Activated CD8-positive, alpha-beta T cell treated with anti-CD3 and anti-CD28 coated beads for 36 hours (primary cell): Measurements from ENCODE around the gene DOC2A. TPM values are rescaled to one million over a fixed set of nuclear protein-coding genes. Genes with fewer than 3 reads are reported as not detected.
A peak's percentile ranks its signal among the peaks of the same experiment; 100 is the strongest.

Experiments used
- ATAC-seq: fragments of 200-7000 bp; cut with Tn5 transposase; one replicate; pipeline ENCODE4 v1.10.0; 2021; ENCODE audit warnings: mild to moderate bottlenecking, moderate library complexity
- CTCF ChIA-PET: fragments of 350-600 bp; sonication (Branson Sonifier 250); formaldehyde crosslinking; loops from one replicate; lab custom pipeline; 2021; ENCODE audit warnings: antibody characterized with exemption; lab: Charles Lee
- POLR2A ChIA-PET: fragments of 350-600 bp; sonication (Branson Sonifier 250); formaldehyde crosslinking; loops from one replicate; lab custom pipeline; 2021; ENCODE audit warnings: antibody characterized with exemption; lab: Charles Lee
- DNase-seq: peaks from one replicate; pipeline ENCODE4 v3.0.0-alpha.2; 2020
- H3K27ac Mint-ChIP-seq: one replicate; pipeline ENCODE4 v1.8.0; 2021; ENCODE audit warnings: mild to moderate bottlenecking, mixed read lengths
- H3K27me3 Mint-ChIP-seq: one replicate; pipeline ENCODE4 v1.8.0; 2021; ENCODE audit warnings: mixed read lengths
- H3K36me3 Mint-ChIP-seq: one replicate; pipeline ENCODE4 v1.8.0; 2021; ENCODE audit warnings: low read depth, mixed read lengths
- H3K4me1 Mint-ChIP-seq: one replicate; pipeline ENCODE4 v1.8.0; 2021; ENCODE audit warnings: low read depth, mixed read lengths
- H3K4me3 Mint-ChIP-seq: one replicate; pipeline ENCODE4 v1.8.0; 2021; ENCODE audit warnings: mild to moderate bottlenecking, moderate library complexity, mixed read lengths
- H3K9me3 Mint-ChIP-seq: one replicate; pipeline ENCODE4 v1.8.0; 2021; ENCODE audit warnings: mixed read lengths
- intact Hi-C: fragments of 100-400 bp; cut with micrococcal nuclease; formaldehyde crosslinking; loops from one replicate; pipeline ENCODE4 v1.10.0; 2022
- total RNA-seq, 2 experiments: library from RNA; stranded (reverse); gene quantifications; one replicate each; pipeline ENCODE4 v1.2.3, GENCODE V29; 2021
- TF ChIP-seq, protein P1 (sequence below): fragments of 200-600 bp; IDR thresholded peaks from one replicate; pipeline ENCODE4 v1.8.0; 2022; ENCODE audit warnings: antibody characterized with exemption, mild to moderate bottlenecking

The DOC2A gene
- total RNA-seq, 2 experiments from 2014 or later: 0.68 to 1.8 TPM

DNA sequence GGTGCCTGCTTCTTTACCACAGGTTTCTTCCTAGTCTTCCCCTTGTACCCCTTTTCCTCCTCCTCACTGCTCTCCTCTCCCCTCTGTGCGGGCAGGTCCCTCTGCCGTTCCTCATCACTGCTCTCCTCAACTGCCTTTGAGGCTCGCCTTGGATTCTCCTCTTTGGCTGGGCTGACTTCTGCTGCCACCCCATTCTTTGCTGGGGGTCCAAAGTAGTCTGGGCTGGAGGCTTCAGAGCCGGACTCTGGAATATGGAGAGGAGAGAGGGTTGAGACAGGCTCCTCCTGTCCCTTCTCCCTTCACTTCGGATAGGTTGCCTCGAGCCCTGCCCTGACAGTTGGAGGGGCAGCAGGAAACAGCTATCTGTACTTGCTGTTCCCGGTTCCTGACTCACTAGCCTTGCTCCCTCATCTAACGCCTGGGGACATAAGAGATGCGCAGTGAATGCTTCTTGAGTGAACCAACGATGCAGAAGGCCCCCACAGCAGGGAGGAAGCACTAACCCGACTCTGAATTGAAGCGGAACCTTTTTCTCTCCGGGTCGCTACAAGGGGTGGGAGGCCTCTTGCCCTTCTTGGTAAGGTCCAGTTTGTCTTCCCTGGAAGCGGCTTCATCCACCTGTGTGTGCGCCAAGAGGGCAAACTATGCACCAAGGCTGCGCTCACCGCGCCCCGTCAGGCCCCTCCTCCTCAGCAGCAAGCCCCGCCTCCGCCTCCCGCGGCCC is 16.1 kb downstream of the DOC2A start:
- TF ChIP-seq, protein P1, sequence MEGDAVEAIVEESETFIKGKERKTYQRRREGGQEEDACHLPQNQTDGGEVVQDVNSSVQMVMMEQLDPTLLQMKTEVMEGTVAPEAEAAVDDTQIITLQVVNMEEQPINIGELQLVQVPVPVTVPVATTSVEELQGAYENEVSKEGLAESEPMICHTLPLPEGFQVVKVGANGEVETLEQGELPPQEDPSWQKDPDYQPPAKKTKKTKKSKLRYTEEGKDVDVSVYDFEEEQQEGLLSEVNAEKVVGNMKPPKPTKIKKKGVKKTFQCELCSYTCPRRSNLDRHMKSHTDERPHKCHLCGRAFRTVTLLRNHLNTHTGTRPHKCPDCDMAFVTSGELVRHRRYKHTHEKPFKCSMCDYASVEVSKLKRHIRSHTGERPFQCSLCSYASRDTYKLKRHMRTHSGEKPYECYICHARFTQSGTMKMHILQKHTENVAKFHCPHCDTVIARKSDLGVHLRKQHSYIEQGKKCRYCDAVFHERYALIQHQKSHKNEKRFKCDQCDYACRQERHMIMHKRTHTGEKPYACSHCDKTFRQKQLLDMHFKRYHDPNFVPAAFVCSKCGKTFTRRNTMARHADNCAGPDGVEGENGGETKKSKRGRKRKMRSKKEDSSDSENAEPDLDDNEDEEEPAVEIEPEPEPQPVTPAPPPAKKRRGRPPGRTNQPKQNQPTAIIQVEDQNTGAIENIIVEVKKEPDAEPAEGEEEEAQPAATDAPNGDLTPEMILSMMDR: no peak
- no peaks in the 10 kb centered on the region for H3K9me3 Mint-ChIP-seq
- H3K4me3 Mint-ChIP-seq: peak overlapping the region; percentile 96
- ChIA-PET CTCF (interaction anchor here (1.0 to 3.2 kb wide), 5 partner anchors 11 to 178 kb away, joined by 3 to 14 read pairs (median 6); partner anchors contain the start of gene PAGR1), POLR2A (interaction anchor here (0.7 to 7.7 kb wide), 15 partner anchors 9 to 187 kb away, joined by 3 to 74 read pairs (median 6); partner anchors contain the start of genes ALDOA, ASPHD1, DOC2A and MAZ)
- peaks cover 29% of the 10 kb centered on the region for H3K4me1 Mint-ChIP-seq
- ATAC-seq (peak; percentile 49), DNase-seq (peak; percentile 76)
- peaks cover 30% of the 10 kb centered on the region for H3K36me3 Mint-ChIP-seq
- H3K27me3 Mint-ChIP-seq: no peaks in the 10 kb centered on the region
- intact Hi-C loops: no loop called here
- H3K27ac Mint-ChIP-seq: peak overlapping the region; percentile 99

DNA sequence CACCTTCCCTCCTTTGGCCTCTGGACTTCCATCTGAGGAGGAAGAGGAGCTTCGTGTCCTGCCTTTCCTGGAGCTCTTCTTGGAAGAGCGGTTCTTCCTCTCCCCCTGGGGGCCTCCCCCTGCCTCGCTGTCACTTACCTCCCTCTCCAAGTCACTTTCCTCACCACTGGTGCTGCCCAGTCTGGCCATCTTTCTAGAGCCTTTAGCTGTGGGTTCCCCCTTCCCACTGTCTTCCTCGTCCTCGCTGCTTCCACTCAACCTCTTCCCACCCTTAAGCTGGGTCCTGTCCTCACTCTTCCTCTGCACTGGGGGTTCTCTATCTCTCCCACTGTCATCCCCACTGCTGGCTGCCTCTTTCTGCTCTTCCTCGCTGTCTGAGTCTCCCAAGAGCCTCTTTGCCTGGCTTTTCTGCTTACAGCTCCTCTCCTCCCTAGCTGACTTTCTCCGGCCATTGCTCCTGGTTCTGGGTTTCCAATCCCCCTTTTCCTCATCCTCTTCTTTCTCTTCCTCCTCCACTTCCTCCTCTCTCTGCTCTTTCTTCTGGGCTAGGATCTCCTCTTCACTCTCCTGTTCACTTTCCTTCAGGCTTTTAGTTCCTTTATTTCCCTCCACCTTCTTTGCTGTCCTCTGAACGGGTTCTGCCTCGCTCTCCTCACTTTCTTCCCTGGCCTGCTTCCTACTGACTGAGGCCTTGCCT is 16.8 kb downstream of the DOC2A start:
- Mint-ChIP-seq H3K27me3 (no peaks in the 10 kb centered on the region), H3K36me3 (peaks cover 30% of the 10 kb centered on the region), H3K4me3 (peak overlapping the region; percentile 96), H3K9me3 (no peaks in the 10 kb centered on the region), H3K4me1 (peaks cover 26% of the 10 kb centered on the region), H3K27ac (peak overlapping the region; percentile 99)
- DNase-seq (no peak), ATAC-seq (no peak)
- ChIA-PET CTCF (interaction anchor here (1.5 to 1.7 kb wide), 2 partner anchors 33 to 39 kb away, joined by 5 to 7 read pairs; no protein-coding TSS in a partner anchor), POLR2A (interaction anchor here (0.8 to 7.7 kb wide), 6 partner anchors 8 to 69 kb away, joined by 3 to 74 read pairs (median 10); partner anchors contain the start of genes TAOK2 and TMEM219)
- intact Hi-C loops: no loop called here
- TF ChIP-seq, protein P1: no peak

DNA sequence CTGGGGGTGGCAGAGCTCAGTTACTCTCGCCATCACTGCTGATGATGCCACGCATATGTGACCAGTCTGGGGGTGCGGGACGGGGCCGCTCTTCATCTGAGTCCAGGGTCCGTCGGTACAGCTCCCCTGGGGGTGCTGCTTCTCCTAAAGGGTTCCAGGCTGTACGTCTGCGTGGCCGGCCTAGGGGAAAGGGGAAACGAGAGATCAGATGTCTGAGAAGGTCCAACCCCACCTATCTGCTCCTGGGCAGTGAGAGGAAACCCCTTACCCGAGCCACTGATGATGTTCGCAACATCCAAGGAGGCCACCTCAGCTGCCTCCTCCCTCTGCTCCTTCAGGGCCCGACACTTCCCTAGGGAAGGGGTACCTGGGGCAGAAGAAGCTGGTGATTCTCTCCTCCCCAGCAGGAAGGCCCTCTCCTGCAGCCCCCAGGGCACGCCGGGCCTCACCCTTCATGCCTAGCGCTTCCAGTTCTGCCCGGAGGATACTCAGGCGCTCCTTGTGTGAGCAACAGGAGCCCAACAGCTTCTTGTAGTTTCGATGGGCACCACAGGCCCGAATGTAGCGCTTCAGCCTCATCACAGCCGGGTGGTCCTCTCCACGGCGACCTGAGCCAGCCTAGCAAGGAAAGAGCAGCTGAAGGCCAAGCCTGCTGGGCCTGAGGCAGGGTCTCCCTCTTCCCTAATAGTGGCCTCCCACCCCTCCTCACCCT is 17.5 kb downstream of the DOC2A start:
- POLR2A ChIA-PET: interaction anchor here (0.6 to 7.7 kb wide), 5 partner anchors 7 to 193 kb away, joined by 3 to 74 read pairs (median 4); partner anchors contain the start of genes TAOK2 and TMEM219
- Mint-ChIP-seq H3K9me3 (no peaks in the 10 kb centered on the region), H3K27me3 (no peaks in the 10 kb centered on the region), H3K36me3 (peaks cover 28% of the 10 kb centered on the region), H3K27ac (peak overlapping the region; percentile 44), H3K4me3 (no peak overlapping the region), H3K4me1 (peaks cover 24% of the 10 kb centered on the region)
- DNase-seq: no peak
- TF ChIP-seq, protein P1: no peak
- intact Hi-C loops: no loop called here
- CTCF ChIA-PET: interaction anchor here (1.5 to 1.7 kb wide), 2 partner anchors 32 to 40 kb away, joined by 5 to 7 read pairs; no protein-coding TSS in a partner anchor
- ATAC-seq: no peak

DNA sequence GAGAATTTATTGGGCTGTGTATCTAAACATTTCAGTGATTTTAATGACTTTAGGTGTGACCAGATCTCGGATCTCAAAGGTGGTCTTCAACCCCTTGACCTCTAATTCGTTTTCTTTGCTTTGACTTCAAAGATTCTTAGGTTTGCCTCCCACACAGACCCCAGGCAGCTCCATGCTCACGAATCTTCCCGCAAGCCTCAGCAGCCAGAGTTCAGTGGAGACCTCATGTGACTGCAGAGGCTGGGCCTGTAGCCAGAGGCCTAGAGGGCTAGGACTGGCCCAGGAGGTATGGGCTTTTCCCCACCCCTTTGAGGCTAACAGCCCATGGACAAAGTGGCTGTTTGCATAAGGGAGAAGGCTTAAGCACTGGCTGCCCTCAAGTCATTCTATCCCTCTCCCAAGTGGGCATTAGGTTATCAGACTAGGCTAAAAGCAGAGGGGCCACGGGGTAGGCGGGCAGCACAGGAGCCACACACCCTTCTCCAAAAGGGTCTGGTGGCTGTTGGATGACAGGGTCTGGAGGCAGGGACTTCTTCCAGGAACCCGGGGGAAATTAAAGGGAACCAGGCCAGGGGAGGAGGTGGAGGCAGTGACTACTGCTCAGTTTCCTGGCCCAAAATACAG is 18.4 kb downstream of the DOC2A start:
- H3K27me3 Mint-ChIP-seq: no peaks in the 10 kb centered on the region
- no peak overlapping the region for H3K4me3 Mint-ChIP-seq
- H3K4me1 Mint-ChIP-seq: peaks cover 18% of the 10 kb centered on the region
- ChIA-PET POLR2A (interaction anchor here (0.6 to 7.7 kb wide), 2 partner anchors 17 to 194 kb away, joined by 3 to 74 read pairs; partner anchors contain the start of gene TAOK2), CTCF (no interaction called here)
- DNase-seq (no peak), ATAC-seq (no peak)
- TF ChIP-seq, protein P1: no peak
- no peaks in the 10 kb centered on the region for H3K9me3 Mint-ChIP-seq
- peak overlapping the region; percentile 44 for H3K27ac Mint-ChIP-seq
- H3K36me3 Mint-ChIP-seq: peaks cover 27% of the 10 kb centered on the region
- intact Hi-C loops: no loop called here
